Measurements from ENCODE around the gene CDK17.

The CDK17 gene

GRCh38 chr12:96313606-96314005 is 86.6 kb downstream of the CDK17 start:
- no peak for DNase-seq

DNA sequence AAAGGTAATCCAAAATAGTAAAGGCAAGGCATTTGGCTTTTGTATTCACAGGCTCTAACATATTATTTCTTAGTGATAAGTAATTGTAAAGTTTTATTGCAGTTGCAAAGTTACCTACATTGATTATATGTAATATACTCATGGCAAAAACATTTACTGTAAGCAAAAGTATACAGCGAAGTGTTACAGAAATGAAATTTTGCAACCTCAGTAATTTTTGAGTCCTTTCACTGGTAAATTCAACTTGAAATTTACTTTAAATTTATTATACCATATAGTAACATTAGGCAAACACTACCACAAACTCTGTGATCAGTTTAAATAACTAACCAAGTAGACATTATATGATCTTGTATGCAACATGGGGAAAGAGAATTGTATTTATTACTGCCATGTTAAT is 89.0 kb downstream of the CDK17 start:
- DNase-seq, result no peak

DNA sequence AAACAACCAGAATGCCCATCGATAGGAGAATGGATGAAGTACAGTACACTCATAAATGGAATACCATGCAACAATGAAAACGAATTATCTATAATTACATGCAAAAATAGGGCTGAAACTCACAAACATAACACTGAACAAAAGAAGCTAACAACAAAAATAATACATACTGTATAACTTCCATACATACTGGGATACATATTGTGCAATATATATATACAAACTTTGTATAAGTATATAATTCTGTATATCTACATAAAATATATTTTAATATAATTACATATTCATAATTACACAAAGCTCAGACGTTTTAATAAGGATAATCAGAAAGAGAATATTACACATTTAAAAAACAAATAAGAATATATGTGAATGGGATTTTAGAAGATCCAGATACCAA is 90.2 kb downstream of the CDK17 start:
- DNase-seq, result no peak

DNA sequence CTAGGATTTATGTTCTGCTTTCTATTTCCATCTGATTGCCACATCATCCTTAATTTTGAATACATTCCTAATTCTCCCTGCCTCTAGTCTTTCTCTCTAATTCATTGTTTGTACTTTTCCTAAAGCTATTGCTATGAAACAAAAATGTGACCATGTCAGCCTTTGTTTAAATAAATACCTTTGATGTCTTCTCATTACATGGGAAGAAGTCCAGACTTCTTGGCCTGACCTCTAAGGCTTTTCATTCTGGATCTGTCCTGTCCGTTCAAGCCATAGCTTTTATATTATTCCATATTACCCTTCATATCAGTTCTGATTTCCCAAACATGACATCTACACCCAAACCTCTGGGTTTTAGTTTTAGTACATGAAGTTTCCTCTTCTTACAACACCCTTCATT is 91.4 kb downstream of the CDK17 start:
- DNase-seq, result no peak

- DNase-seq, result no peak
Measured at GRCh38 chr12:96305665-96306064, 94.6 kb downstream of the CDK17 start.

DNA sequence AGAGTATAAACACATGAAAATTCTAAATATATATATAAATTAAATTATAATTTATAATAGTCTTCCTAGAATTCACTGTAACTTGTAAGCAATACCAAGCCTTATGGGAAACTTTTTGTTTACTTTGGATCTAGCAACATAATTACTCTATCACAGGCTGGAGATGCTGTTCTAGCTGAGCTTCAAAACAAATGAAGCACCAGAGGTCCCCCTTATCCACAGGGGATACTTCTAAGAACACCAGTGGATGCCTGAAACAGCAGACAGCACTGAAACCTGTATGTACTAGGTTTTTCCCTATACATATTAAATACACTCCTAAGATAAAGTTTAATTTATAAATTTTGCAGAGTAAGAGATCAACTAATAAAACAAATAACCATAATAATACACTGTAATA is 96.6 kb downstream of the CDK17 start:
- no peak for DNase-seq

DNA sequence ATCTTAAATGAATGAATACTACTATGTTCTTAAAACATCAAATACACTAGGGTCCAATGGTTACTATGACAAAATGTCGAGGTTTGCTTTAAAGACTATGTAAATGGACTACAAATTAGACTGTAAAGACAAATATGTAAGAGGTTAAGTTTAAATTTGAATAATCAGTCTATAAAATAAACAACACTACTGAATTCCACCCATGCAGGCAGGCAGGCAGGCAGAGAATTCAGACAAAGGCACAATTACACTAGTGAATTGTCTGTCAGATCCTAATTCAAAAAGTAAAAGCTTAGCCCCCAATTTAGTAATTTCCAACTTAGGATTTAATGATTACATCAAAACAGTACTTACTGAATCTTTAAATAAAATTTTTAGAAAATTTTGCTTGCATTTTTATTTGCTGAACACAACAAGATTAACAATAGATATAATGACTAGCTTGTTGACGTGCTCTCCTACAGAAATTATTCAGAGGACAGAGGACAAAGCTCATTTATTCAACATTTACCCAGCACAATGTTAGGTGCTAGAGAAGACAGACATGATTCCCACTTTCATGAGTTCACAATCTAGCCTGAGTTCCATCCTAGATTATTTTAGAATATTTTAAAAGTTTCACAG is 97.4 kb downstream of the CDK17 start:
- no peak for DNase-seq

DNA sequence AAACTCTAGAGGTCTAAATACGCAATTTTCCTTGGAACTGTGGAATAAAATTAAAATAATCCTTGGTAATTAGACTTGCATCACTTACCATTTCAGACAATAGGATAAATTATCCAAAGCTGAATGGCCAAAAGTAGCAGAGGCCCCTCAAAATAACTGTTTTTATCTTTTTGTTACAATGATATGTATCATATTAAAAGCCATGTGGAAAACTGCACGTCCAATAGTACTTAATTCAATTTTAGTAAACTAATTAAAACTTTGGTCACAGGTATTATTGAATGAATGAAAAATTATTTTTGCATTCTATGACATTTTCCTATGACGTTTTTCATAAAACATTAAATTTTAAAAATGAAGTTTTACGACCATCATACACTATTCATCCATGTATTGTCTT is 98.5 kb downstream of the CDK17 start:
- no peak for DNase-seq

DNA sequence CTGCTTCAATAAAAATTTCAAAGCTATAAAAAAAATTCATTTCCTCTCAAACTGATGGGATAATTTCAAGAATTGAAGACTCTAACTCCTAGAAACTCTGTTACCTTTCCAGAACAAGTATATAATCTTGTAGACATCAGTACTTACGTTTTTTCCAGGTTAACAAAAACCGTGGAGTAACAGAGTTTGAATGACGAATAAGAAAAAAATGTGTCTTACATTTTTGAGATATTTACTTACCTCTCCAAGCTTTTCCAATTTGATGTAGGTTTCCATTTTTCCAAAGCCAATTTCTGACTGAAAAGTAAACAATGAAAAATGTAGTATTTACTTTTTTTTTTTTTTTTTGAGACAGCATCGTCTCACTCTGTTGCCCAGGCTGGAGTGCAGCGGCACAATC is 100.2 kb downstream of the CDK17 start:
- no peak for DNase-seq

DNA sequence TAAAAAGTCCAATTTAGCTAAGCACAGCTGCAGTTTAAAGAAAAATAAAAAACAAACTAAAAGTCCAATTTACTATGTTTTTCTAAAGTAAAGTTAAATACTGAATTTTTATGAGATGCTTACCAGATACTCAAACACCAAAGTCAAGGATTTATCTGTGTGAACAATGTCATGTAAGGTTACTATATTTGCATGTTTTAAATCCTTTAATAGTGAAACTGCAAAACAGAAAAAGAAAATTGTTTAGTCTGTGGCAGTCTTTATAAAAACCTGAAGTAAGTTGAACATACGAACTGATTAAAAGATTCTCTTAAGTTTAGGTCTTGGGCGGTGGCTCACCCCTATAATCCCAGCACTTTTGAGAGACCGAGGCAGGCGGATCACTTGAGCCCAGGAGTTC is 102.7 kb downstream of the CDK17 start:
- no peak for DNase-seq

- no peak for DNase-seq
Measured at GRCh38 chr12:96295532-96296160, 104.6 kb downstream of the CDK17 start.

DNA sequence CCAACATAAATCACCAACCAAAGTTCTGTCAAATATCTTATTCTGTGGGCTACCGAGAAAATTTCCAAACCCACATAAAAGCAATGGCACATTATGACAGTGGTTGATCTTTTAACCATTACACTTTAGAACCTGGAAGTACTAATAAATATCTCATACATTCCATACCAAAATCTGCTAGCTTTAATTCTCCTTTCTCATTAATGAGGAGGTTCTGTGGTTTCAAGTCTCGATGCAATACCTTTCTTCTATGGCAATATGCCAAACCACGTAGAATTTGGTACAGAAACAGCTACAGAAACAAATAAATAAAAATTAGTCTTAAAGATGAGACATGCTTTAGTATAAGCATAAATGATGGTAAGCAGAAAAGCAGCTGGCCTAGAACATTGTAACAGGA is 105.4 kb downstream of the CDK17 start:
- DNase-seq, result no peak

DNA sequence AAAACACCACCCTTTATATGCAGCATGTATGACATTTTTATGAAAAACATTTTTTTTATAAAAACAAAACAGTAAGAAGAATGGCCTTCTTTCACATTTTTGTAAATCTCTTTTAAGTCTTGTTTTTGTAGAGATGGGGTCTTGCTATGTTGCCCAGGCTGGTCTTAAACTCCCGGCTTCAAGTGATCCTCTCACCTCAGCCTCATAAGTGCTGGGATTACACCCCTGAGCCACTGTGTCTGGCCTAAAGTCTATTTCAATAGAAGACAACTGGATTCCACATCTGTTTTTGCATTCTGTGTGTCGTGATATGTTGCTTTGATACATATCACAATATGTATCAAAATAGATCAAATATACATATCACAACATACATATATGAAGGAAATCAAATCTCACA is 107.1 kb downstream of the CDK17 start:
- no peak for DNase-seq

DNA sequence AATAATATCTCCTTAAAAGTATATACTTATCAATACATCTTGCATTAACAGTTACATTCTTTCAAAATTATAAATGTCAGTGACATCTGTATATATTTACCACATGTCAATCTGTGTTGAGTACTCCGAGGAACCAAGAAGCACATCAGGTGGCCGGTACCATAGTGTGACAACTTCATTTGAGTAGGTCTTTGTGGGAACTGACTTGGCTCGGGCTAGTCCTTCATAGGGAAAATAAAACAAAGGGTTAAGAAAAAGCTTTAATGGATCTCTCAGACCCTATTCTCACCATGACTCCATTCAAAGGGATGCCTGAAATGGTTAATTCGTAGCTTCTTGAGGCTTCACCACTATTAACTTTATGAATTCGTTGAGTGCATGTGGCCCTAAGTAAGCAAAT is 111.2 kb downstream of the CDK17 start:
- no peak for DNase-seq

DNA sequence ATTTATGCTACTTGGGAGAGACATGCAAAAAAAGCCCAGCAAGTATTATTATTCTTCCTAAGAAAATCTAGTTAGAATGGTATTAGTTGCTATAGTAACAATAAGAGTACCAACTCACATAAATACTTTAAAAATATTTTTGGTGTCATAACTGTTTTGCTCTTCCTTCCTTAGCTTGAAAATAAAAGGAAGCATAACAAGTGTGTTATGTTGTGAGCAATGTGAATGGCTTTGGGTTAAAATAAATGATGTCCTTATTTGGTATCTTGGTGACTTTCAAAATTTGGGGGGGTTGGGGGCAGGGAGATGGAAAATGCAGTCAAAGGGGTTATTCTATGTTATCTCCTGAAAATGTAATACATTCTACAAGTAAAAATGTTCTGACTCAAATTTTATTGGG is 115.1 kb downstream of the CDK17 start:
- no peak for DNase-seq

- DNase-seq, result no peak
Measured at GRCh38 chr12:96274331-96274730, 125.9 kb downstream of the CDK17 start.

DNA sequence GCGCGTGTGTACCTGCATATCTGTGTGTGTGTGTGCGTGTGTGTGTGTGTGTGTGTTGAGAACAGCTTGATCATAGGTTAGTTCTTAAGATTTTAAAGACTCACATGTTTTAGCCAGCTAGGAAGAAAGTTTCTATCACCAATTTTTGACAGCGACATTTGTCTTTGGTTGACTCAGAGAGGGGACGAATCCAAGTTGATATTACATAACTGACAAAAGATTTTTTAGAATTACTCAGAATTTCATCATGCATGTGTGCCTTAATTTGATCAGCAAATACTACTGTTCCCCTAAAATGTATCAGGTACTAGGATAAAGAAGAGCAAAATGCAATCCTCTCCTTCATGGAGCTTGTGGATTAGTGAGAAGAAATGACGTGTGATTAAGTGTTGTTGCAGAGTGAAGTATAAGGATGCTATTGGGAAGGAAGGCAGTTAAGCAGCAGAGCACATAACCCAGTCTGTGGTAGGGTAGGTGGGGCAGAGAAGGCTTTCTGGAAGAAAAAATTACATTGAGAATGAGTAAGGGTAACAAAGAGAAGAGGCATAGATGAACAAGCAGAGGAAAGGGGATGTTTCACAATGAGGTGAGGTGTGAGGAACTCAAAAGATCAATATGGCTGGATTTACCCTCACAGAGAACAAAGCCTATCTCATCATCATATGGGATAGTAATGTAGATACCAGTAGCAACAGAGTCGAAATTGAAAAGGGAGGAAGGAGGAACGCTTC is 128.6 kb downstream of the CDK17 start:
- DNase-seq, result no peak

DNA sequence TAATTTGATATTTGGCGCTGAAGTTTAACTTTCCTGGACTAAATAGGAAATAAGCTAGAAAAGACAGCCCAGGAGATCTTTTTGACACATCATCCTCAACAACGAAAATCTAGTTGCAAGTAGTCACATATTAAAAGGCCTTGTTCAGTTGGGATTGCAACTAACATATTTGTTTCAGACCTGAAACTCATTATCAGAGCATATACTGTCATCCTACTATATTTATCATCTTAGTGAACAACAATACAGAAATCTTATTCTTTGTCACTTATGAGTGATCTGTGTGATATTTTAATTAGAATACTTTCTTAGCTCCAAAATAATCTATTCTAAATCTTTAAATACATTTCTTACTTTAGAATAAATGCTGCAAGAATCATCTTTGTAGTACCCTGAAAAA is 134.0 kb downstream of the CDK17 start:
- no peak for DNase-seq

DNA sequence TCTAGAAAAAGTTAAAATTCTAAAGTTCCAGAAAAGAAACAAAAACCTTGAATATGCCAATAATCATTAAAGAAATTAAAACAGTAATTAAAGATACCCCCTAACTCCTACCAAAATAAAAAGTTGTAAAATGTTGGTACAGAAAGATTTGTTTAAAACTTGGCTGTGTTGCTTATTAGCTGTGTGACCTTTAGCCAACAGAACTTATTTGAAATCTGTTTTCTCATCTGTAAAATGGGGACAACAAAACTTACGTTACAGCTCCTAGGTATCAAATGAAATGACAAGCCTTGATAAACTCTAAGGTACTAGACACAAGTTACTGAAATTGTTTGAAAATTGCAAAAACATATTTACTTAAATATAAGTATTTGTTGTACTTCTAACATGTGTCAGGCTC is 134.4 kb downstream of the CDK17 start:
- no peak for DNase-seq

GRCh38 chr12:96265400-96265799 is 134.8 kb downstream of the CDK17 start:
- no peak for DNase-seq

DNA sequence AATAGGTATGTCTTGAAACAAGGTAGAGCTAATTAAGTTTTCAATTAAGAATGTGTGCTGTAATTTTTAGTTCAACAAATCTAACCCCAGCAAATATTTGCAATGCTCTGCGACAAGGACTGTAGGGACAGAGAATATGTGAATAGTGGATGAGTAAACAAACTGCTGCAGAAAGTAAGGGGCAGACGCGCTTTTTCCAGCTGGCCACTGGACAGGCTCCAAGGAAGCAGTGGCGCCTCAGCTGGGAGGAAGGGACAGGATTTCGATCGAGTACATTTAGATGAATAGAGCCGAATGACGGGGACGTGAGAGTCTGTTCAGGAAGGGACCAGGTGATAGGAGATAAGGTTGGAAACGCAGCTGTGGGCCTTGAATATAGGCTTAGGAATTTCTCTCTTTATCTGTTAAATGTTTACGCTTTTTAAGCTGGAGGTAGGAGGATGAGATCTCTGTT is 136.8 kb downstream of the CDK17 start:
- no peak for DNase-seq

GRCh38 chr12:96261557-96261956 is 138.7 kb downstream of the CDK17 start:
- DNase-seq, result no peak

DNA sequence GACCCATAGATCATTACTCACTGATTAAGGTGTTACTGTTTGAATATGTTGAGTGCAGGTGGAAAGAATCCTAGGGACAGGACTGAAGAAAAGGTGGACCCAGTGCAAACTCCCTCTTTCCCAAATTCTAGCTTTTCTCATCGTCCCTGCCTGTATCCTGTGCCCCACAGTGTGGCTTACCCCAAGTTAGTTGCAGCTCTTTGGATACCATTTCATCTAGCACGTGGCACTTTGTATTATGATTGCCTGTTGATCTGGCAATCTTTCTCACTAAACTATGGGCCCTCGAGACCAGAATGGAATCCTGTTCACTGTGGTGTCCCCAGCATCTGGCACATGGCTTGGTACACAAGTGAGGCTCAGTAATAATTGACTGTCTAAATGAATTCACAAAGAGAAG is 139.6 kb downstream of the CDK17 start:
- no peak for DNase-seq

- no peak for DNase-seq
Measured at GRCh38 chr12:96260231-96260630, 140.0 kb downstream of the CDK17 start.
